SK-N-SH (cell line): ENCODE results near the gene IL17RC. TPM values are rescaled to one million over a fixed set of nuclear protein-coding genes. Genes with fewer than 3 reads are reported as not detected.

Source experiments
- CTCF ChIA-PET: fragments of 300-600, 350-600 bp; formaldehyde crosslinking; extraction: SDS; loops from one replicate; lab custom pipeline; 2021; lab: Yijun Ruan, JAX
- POLR2A ChIA-PET: fragments of 350-600 bp; sonication (Branson Sonifier 250); formaldehyde crosslinking; extraction: SDS; loops from one replicate; lab custom pipeline; 2020; ENCODE audit warnings: antibody characterized with exemption, inconsistent platforms; lab: Yijun Ruan, JAX
- DNase-seq: peaks from one replicate; pipeline ENCODE4 v3.0.0; 2012
- H2AFZ ChIP-seq: fragments of 200-600 bp; sonication (generic); 2 replicates; pipeline ENCODE4 v1.8.1; 2016; ENCODE audit warnings: antibody characterized with exemption, mild to moderate bottlenecking, low read depth
- H3F3A ChIP-seq: fragments of 200-600 bp; sonication (generic); replicated peaks from 2 replicates; pipeline ENCODE3; 2016; ENCODE audit warnings: antibody characterized with exemption, mild to moderate bottlenecking; ENCODE audit not compliant: insufficient read depth
- H3K27ac ChIP-seq, 2 experiments: fragments of 200-500 bp in 1 of 2; fragments of 200-600 bp in 1 of 2; sonication (Bioruptor generic) in 1 of 2; sonication (generic), shearing (Covaris generic) in 1 of 2; 2 replicates each; pipeline versions ENCODE4 v1.5.1 to v1.6.1; 2014 to 2016; ENCODE audit warnings: low read depth in 2 of 2, inconsistent platforms in 1 of 2, low read length in 1 of 2, mild to moderate bottlenecking in 1 of 2, mixed read lengths in 1 of 2
- H3K27me3 ChIP-seq: fragments of 200-600 bp; sonication (generic), shearing (Covaris generic); 2 replicates; pipeline ENCODE4 v1.6.1; 2016; ENCODE audit warnings: mixed run types; ENCODE audit not compliant: insufficient read depth
- H3K36me3 ChIP-seq, 2 experiments: fragments of 200-500 bp in 1 of 2; fragments of 200-600 bp in 1 of 2; sonication (Bioruptor generic) in 1 of 2; sonication (generic) in 1 of 2; replicated peaks in 1 of 2; 2 replicates each; pipeline versions ENCODE3 to v1.5.1; 2014 to 2016; ENCODE audit warnings: low read length in 1 of 2, mild to moderate bottlenecking in 1 of 2; ENCODE audit not compliant: insufficient read depth in 2 of 2, control insufficient read depth in 1 of 2
- H3K4me1 ChIP-seq, 2 experiments: fragments of 200-500 bp in 1 of 2; fragments of 200-600 bp in 1 of 2; sonication (Bioruptor generic) in 1 of 2; sonication (generic), shearing (Covaris generic) in 1 of 2; 2 replicates each; pipeline versions ENCODE4 v1.5.1 to v1.6.1; 2014 to 2016; ENCODE audit warnings: low read depth in 1 of 2, low read length in 1 of 2, mixed run types in 1 of 2; ENCODE audit not compliant: insufficient read depth in 2 of 2, control insufficient read depth in 1 of 2
- H3K4me2 ChIP-seq: fragments of 200-600 bp; sonication (generic), shearing (Covaris generic); 2 replicates; pipeline ENCODE4 v1.6.1; 2017; ENCODE audit warnings: mixed run types
- H3K4me3 ChIP-seq, 2 experiments: fragments of 200-500 bp in 1 of 2; fragments of 200-600 bp in 1 of 2; sonication (Bioruptor generic) in 1 of 2; sonication (generic), shearing (Covaris generic) in 1 of 2; 2 replicates each; pipeline versions ENCODE4 v1.5.1 to v1.8.1; 2014 to 2016; ENCODE audit warnings: low read depth in 2 of 2, inconsistent platforms in 1 of 2, low read length in 1 of 2, mild to moderate bottlenecking in 1 of 2, mixed read lengths in 1 of 2, moderate library complexity in 1 of 2
- H3K79me2 ChIP-seq: fragments of 200-600 bp; sonication (generic); 2 replicates; pipeline ENCODE4 v1.8.1; 2017; ENCODE audit warnings: mild to moderate bottlenecking; ENCODE audit not compliant: insufficient read depth
- H3K9ac ChIP-seq: fragments of 200-600 bp; sonication (generic); 2 replicates; pipeline ENCODE4 v1.6.1; 2017; ENCODE audit warnings: mixed run types
- H3K9me2 ChIP-seq: fragments of 200-600 bp; sonication (generic); 2 replicates; pipeline ENCODE4 v1.6.1; 2017; ENCODE audit warnings: mixed run types
- H3K9me3 ChIP-seq: fragments of 200-600 bp; sonication (generic); 2 replicates; pipeline ENCODE4 v1.6.1; 2017; ENCODE audit warnings: mixed run types, mild to moderate bottlenecking, moderate library complexity
- H4K20me1 ChIP-seq: fragments of 200-600 bp; sonication (generic); 2 replicates; pipeline ENCODE4 v1.6.1; 2017; ENCODE audit warnings: mild to moderate bottlenecking, mixed run types; ENCODE audit not compliant: insufficient read depth
- CHD2 ChIP-seq: fragments of 150-350 bp; IDR thresholded peaks from 2 replicates; pipeline ENCODE4 v1.6.1; 2018; ENCODE audit warnings: low read length; ENCODE audit not compliant: partially characterized antibody
- CTCF ChIP-seq: fragments of 200-600 bp; sonication (generic); IDR thresholded peaks from 2 replicates; pipeline ENCODE4 v1.6.1; 2017; ENCODE audit warnings: antibody characterized with exemption, mild to moderate bottlenecking, moderate library complexity
- ELF1 ChIP-seq: IDR thresholded peaks from 2 replicates; pipeline ENCODE4 v1.4.0; 2012
- FOSL2 ChIP-seq: IDR thresholded peaks from 2 replicates; pipeline ENCODE4 v1.4.0; 2012; ENCODE audit warnings: low read depth, mild to moderate bottlenecking, moderate library complexity, borderline replicate concordance
- GATA2 ChIP-seq: sonication (generic); formaldehyde crosslinking; IDR thresholded peaks from 2 replicates; pipeline ENCODE4 v1.5.0; 2020; ENCODE audit warnings: mild to moderate bottlenecking, missing genetic modification reagents
- IRF3 ChIP-seq: fragments of 150-350 bp; IDR thresholded peaks from 2 replicates; pipeline ENCODE4 v1.6.1; 2016; ENCODE audit warnings: mild to moderate bottlenecking, low read depth, low read length
- PBX3 ChIP-seq: IDR thresholded peaks from 2 replicates; pipeline ENCODE4; 2012
- REST ChIP-seq: IDR thresholded peaks from 2 replicates; pipeline ENCODE4 v1.6.1; 2012; ENCODE audit warnings: mild to moderate bottlenecking, low read depth, low read length, moderate library complexity
- RFX5 ChIP-seq: IDR thresholded peaks from 2 replicates; pipeline ENCODE4 v1.6.1; 2012; ENCODE audit warnings: mild to moderate bottlenecking, improper control_type of control experiment, low read length
- RXRA ChIP-seq: IDR thresholded peaks from 2 replicates; pipeline ENCODE4 v1.4.0; 2012; ENCODE audit warnings: low read depth, mild to moderate bottlenecking, borderline replicate concordance
- SIN3A ChIP-seq: IDR thresholded peaks from 2 replicates; pipeline ENCODE4 v1.6.1; 2012; ENCODE audit warnings: low read depth, mild to moderate bottlenecking, low read length, moderate library complexity, borderline replicate concordance
- SMC3 ChIP-seq: IDR thresholded peaks from 2 replicates; pipeline ENCODE4 v1.6.1; 2012; ENCODE audit warnings: low read depth, low read length, improper control_type of control experiment
- USF1 ChIP-seq: IDR thresholded peaks from 2 replicates; pipeline ENCODE4 v1.4.0; 2012; ENCODE audit warnings: low read depth, borderline replicate concordance
- WGBS: methylation state at CpG from one replicate; pipeline ENCODE4 v1.1.6; 2017; ENCODE audit warnings: low lambda C conversion rate; 5-methylcytosine and 5-hydroxymethylcytosine counted together
- polyA plus RNA-seq, 3 experiments: library from polyadenylated mRNA; depleted of rRNA; stranded (reverse); fragments of >200 nt; gene quantifications; 2 replicates each; pipeline ENCODE4 v1.2.3, GENCODE V29; 2012

The IL17RC gene
- polyA plus RNA-seq, 1 of the 3 experiments (the other 2 are of a cell fraction): 17.3 TPM

- Histone ChIP-seq H3K27ac (peak overlapping the region in 1 of 2 experiments; percentile 56; a peak in 2 of 4 replicates), H3F3A (peaks cover 23% of the 10 kb centered on the region), H2AFZ (no peak overlapping the region), H3K9me2 (no peaks in the 10 kb centered on the region), H3K36me3 (peaks cover 48 to 69% of the 10 kb centered on the region in 2 experiments), H3K27me3 (no peaks in the 10 kb centered on the region), H4K20me1 (no peaks in the 10 kb centered on the region), H3K9ac (no peak overlapping the region), H3K4me2 (no peak overlapping the region), H3K9me3 (no peaks in the 10 kb centered on the region), H3K4me1 (no peaks in the 10 kb centered on the region; a peak in 1 of 4 replicates), H3K4me3 (no peak overlapping the region), H3K79me2 (peaks cover 5% of the 10 kb centered on the region; the same call in 1 of the 2 replicates)
- CTCF ChIA-PET: interaction anchor here (1.0 kb wide), 1 partner anchor 37 kb away, joined by 3 read pairs; no protein-coding TSS in a partner anchor
- no peak for DNase-seq
- POLR2A ChIA-PET: no interaction called here
- TF ChIP-seq SMC3: no peak
- no peak for TF ChIP-seq REST
- no peak for TF ChIP-seq USF1
- no peak for TF ChIP-seq ELF1
- no peak for TF ChIP-seq CTCF
- no peak for TF ChIP-seq RXRA
- no peak for TF ChIP-seq GATA2 (CRISPR knock-in tag)
- no peak for TF ChIP-seq IRF3
- TF ChIP-seq SIN3A: no peak
- TF ChIP-seq FOSL2: no peak
- TF ChIP-seq RFX5: no peak
- TF ChIP-seq PBX3: no peak
- no peak for TF ChIP-seq CHD2
- 91% methylated on average over 4 of the region's 4 CpGs for WGBS
These were observed 52.7 kb downstream of the IL17RC start for GRCh38 chr3:9969632-9970019.
